Lower leg skin (tissue), 3 donors: ENCODE data around the gene GTF2IRD1.

Experiments used
- CTCF ChIP-seq, 3 donors: fragments of 450-650 bp; IDR thresholded peaks; one replicate each; pipeline ENCODE4 v1.5.1; 2016; ENCODE audit warnings: antibody characterized with exemption in 3 of 3, mild to moderate bottlenecking in 3 of 3, moderate library complexity in 2 of 3
- POLR2A ChIP-seq, 2 donors: fragments of 450-650 bp; IDR thresholded peaks; one replicate each; pipeline ENCODE4 v1.6.1; 2016 to 2017; ENCODE audit warnings: antibody characterized with exemption in 2 of 2, mild to moderate bottlenecking in 1 of 2, moderate library complexity in 1 of 2

- TF ChIP-seq CTCF (IDR thresholded peaks at IDR 0.05) (no peak), POLR2A (IDR thresholded peaks at IDR 0.05) (no peak)
Measured at GRCh38 chr7:74545921-74546320, 92.2 kb downstream of the GTF2IRD1 start.
